ENCODE data around the gene MASP1. TPM values are rescaled to one million over a fixed set of nuclear protein-coding genes. Genes with fewer than 3 reads are reported as not detected.

Gene MASP1
- total and polyA plus RNA-seq, 2 of the 4 experiments (the other 2 are of a cell fraction), result 13.1 to 16.2 TPM

- ChIA-PET CTCF (no interaction called here), POLR2A (ENCODE audit: unreplicated experiment) (no interaction called here)
- intact Hi-C loops (cut with micrococcal nuclease) (no loop called here), in situ Hi-C loops (cut with MboI; ENCODE audit: low sequenced_read_pairs) (loop anchor here (5.0 kb wide), 1 partner anchor 54 kb away; the partner anchor contains the start of gene MASP1), dilution Hi-C loops (cut with HindIII; ENCODE audit: low sequenced_read_pairs, unreplicated experiment) (no loop called here)
- H4K8ac ChIP-seq (ENCODE audit: low read depth in 2 of 2, low read length in 2 of 2), result no peak overlapping the region
- H2AFZ ChIP-seq (replicated peaks; ENCODE audit: low read length, poor library complexity), result no peak overlapping the region
- H2AK5ac ChIP-seq (ENCODE audit: low read depth, low read length), result no peak overlapping the region
- peak overlapping the region; percentile 32; the same call in 1 of the 2 replicates for H2BK120ac ChIP-seq (ENCODE audit: low read depth, low read length)
- no TSS peak for BruUV-seq (replicated peaks)
- no peak overlapping the region for H3K23ac ChIP-seq (ENCODE audit: low read depth, low read length)
- TF ChIP-seq MAZ (IDR thresholded peaks at IDR 0.05; ENCODE audit: borderline replicate concordance, low read depth, low read length), result no peak
- no peak for TF ChIP-seq SMC3 (IDR thresholded peaks at IDR 0.05; ENCODE audit: low read depth, low read length)
- TF ChIP-seq FOS (IDR thresholded peaks at IDR 0.05; ENCODE audit: low read depth, low read length), result no peak
- TF ChIP-seq RAD21 (IDR thresholded peaks at IDR 0.05; ENCODE audit: low read length), result no peak
- no peak for TF ChIP-seq RFX5 (IDR thresholded peaks at IDR 0.05; ENCODE audit: low read depth, low read length)
- TF ChIP-seq USF2 (IDR thresholded peaks at IDR 0.05; ENCODE audit: low read depth, low read length), result no peak
- TF ChIP-seq RCOR1 (IDR thresholded peaks at IDR 0.05; ENCODE audit: insufficient replicate concordance, low read length), result no peak
- TF ChIP-seq MXI1 (IDR thresholded peaks at IDR 0.05; ENCODE audit: borderline replicate concordance, low read depth, low read length), result no peak
- TF ChIP-seq BHLHE40 (IDR thresholded peaks at IDR 0.05; ENCODE audit: low read depth, low read length), result no peak
- TF ChIP-seq CHD1 (IDR thresholded peaks at IDR 0.05; ENCODE audit: low read depth, low read length), result no peak
- TF ChIP-seq POLR2A (IDR thresholded peaks at IDR 0.05; ENCODE audit: low read depth, low read length), result no peak
- no peak for TF ChIP-seq ELK1 (IDR thresholded peaks at IDR 0.05; ENCODE audit: borderline replicate concordance, low read depth, low read length)
- TF ChIP-seq, protein P1, sequence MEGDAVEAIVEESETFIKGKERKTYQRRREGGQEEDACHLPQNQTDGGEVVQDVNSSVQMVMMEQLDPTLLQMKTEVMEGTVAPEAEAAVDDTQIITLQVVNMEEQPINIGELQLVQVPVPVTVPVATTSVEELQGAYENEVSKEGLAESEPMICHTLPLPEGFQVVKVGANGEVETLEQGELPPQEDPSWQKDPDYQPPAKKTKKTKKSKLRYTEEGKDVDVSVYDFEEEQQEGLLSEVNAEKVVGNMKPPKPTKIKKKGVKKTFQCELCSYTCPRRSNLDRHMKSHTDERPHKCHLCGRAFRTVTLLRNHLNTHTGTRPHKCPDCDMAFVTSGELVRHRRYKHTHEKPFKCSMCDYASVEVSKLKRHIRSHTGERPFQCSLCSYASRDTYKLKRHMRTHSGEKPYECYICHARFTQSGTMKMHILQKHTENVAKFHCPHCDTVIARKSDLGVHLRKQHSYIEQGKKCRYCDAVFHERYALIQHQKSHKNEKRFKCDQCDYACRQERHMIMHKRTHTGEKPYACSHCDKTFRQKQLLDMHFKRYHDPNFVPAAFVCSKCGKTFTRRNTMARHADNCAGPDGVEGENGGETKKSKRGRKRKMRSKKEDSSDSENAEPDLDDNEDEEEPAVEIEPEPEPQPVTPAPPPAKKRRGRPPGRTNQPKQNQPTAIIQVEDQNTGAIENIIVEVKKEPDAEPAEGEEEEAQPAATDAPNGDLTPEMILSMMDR (conservative IDR thresholded peaks at IDR 0.05; ENCODE audit: low read depth, low read length), result no peak
- TF ChIP-seq CEBPB (IDR thresholded peaks at IDR 0.05; ENCODE audit: low read depth, low read length), result no peak
- no peak for TF ChIP-seq MAFK (IDR thresholded peaks at IDR 0.05; ENCODE audit: low read depth, low read length)
- no peak for TF ChIP-seq NFE2L2 (IDR thresholded peaks at IDR 0.05; ENCODE audit: low read depth, low read length)
- DNase-seq (no peak), ATAC-seq (ENCODE audit: low read depth) (no peak)
- no peaks in the 10 kb centered on the region for H3K79me1 ChIP-seq (ENCODE audit: low read depth in 1 of 2, low read length in 2 of 2)
- peak overlapping the region; percentile 11; the same call in 1 of the 2 replicates for H4K91ac ChIP-seq (ENCODE audit: insufficient read depth, low read depth, low read length)
- H4K5ac ChIP-seq (ENCODE audit: low read depth, low read length), result no peak overlapping the region
- H3K9me1 ChIP-seq (ENCODE audit: insufficient read depth, low read length), result no peaks in the 10 kb centered on the region
- H4K20me1 ChIP-seq (ENCODE audit: insufficient read depth, low read length), result no peaks in the 10 kb centered on the region
- H3K14ac ChIP-seq (replicated peaks; ENCODE audit: low read depth, low read length), result no peak overlapping the region
- H3K4me1 ChIP-seq (ENCODE audit: control insufficient read depth, insufficient read depth, low read length), result 0 out of 2 replicates have a peak, but pooled peaks cover 3% of the 10 kb centered on the region
- no peaks in the 10 kb centered on the region for H3K27me3 ChIP-seq (ENCODE audit: control insufficient read depth, insufficient read depth, low read length)
- H3K9ac ChIP-seq (ENCODE audit: low read depth, low read length), result no peak overlapping the region
- H3K18ac ChIP-seq (ENCODE audit: low read depth, low read length), result no peak overlapping the region
- no peak overlapping the region for H2BK5ac ChIP-seq (ENCODE audit: low read depth, low read length, poor library complexity, severe bottlenecking)
- WGBS, 2 experiments (ENCODE audit: extremely low coverage in 2 of 2, insufficient read length in 1 of 2), result no CpG with 5 or more reads among the region's 1 CpG
- H3K4me2 ChIP-seq (ENCODE audit: low read depth, low read length), result no peak overlapping the region
- H3K36me3 ChIP-seq (ENCODE audit: control insufficient read depth, insufficient read depth, low read length), result peaks cover 2% of the 10 kb centered on the region; the same call in 1 of the 2 replicates
- H3K9me3 ChIP-seq (ENCODE audit: control insufficient read depth, insufficient read depth, low read length), result no peaks in the 10 kb centered on the region
- 0 out of 2 replicates have a peak overlapping the region, but pooled peaks have one; percentile 9 for H2BK20ac ChIP-seq (ENCODE audit: low read depth, low read length)
- H3K4ac ChIP-seq (ENCODE audit: low read depth, low read length), result no peak overlapping the region
- no peak overlapping the region for H3K27ac ChIP-seq (ENCODE audit: insufficient read depth, low read length)
- no peak overlapping the region for H3K4me3 ChIP-seq (ENCODE audit: insufficient read depth, low read depth, low read length)
- H2AK9ac ChIP-seq (replicated peaks; ENCODE audit: low read depth, low read length, poor library complexity), result no peak overlapping the region
- H3K56ac ChIP-seq (ENCODE audit: extremely low read depth, insufficient read depth, low read length), result no peak overlapping the region
- peak overlapping the region; percentile 20; the same call in 1 of the 3 replicates for H2BK15ac ChIP-seq (ENCODE audit: low read depth, low read length)
Observed at GRCh38 chr3:187238239-187238638, 53.3 kb downstream of the MASP1 start.

Data from IMR-90 (cell line).